T47D (cell line): ENCODE results near the gene ZP3.
"Not testable (repeated sequence)": the region's sequence is repeated elsewhere in the genome, so short reads cannot be mapped to it uniquely, and the experiment has no call there.

Experiments used
- DNase-seq, 2 experiments: peaks; one replicate each; pipeline versions ENCODE4 v3.0.0 to v3.0.0-alpha.2; 2011 to 2012; ENCODE audit warnings: low read depth in 1 of 2, low spot score in 1 of 2
- JUND ChIP-seq: IDR thresholded peaks from 2 replicates; pipeline ENCODE4 v1.6.1; 2012; ENCODE audit warnings: low read depth
- in situ Hi-C: cut with HindIII; loops from 2 replicates; pipeline ENCODE4 v1.10.0; 2016; ENCODE audit warnings: low sequenced_read_pairs, low pct_unique_long_range_greater_than_20kb

The ZP3 gene

DNA sequence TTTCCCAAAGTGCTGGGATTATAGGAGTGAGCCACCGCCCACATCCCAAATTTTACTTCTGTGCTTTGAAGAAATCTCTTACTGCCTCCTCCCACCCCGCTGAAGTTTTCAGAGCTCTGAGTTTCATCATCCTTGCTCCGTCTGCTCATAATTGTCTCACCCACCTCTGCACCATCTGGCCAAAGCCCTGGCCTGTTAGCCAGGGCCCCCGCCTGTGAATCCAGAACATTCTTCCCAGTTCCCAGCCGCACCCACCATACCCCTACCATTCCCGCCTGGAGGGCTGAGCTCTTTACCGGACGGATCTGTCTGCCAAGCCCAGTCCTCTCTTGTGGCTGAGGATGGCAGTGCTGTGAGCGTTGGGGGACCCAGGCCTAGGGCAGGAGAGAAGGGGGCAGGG lies 29.8 kb upstream of the ZP3 start:
- in situ Hi-C loops = no loop called here
- DNase-seq = no peak
- TF ChIP-seq JUND = no peak

DNA sequence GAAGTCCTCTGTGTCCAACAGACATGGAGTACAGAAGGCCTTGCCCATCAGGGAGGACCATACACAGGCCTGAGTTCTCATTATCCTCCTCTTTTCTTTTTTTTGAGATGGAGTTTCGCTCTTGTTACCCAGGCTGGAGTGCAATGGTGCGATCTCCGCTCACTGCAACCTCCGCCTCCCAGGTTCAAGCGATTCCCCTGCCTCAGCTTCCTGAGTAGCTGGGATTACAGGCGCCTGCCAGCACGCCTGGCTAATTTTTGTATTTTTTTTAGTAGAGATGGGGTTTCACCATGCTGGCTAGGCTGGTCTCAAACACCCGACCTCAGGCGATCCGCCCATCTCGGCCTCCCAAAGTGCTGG lies 29.2 kb upstream of the ZP3 start:
- in situ Hi-C loops, DNase-seq: not testable (repeated sequence)

DNA sequence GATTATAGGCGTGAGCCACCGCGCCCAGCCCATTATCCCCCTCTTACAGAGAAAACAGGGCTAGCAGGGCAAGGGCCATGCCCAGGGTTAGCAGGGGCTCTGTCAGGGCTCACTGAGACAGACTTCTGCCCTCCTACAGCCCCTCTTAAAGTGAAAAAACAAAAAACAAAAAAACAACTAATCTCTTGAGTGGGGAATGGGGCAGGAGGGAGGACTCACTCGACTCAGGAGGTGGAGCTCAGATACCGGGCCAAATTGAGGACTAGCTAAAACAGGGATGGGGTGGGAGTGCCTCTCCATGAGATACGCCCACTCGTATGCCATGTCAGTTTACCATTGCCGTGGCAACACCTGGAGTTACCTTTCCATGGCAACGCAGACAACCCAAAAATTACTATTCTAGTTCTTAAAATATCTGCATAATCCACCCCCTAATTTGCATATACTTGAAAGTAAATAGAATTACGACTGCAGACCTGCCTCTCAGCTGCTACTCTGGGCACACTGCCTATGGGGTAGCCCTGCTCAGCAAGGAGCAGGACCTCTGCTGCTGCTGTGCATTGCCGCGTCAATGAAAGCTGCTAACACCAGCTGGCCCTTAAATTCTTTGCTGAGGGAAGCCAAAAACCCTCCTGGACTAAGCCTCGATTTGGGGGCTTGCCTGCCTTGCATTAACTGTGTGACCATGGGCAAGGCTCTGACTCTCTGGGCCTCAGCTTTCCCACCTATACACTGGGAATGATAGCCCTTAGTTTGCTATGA lies 28.6 kb upstream of the ZP3 start:
- in situ Hi-C loops = no loop called here
- peak in 1 of 2 experiments; percentile 52 for DNase-seq
- TF ChIP-seq JUND = no peak

DNA sequence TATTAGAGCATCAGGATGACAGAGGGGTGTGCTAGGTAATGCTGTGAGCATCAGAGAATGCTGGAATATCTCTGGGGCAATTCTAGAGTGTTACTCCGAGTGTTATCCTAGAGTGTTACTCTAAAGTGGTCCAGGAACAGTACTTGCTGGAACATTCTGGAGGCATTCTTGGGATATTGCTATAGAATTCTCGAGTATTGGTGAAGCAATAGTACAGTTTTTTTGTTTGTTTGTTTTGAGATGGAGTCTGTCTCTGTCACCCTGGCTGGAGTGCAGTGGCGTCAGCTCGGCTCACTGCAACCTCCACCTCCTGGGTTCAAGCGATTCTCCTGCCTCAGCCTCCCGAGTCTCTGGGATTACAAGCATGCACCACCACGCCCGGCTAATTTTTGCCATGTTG lies 27.9 kb upstream of the ZP3 start:
- no peak for TF ChIP-seq JUND
- in situ Hi-C loops = no loop called here
- DNase-seq = no peak

DNA sequence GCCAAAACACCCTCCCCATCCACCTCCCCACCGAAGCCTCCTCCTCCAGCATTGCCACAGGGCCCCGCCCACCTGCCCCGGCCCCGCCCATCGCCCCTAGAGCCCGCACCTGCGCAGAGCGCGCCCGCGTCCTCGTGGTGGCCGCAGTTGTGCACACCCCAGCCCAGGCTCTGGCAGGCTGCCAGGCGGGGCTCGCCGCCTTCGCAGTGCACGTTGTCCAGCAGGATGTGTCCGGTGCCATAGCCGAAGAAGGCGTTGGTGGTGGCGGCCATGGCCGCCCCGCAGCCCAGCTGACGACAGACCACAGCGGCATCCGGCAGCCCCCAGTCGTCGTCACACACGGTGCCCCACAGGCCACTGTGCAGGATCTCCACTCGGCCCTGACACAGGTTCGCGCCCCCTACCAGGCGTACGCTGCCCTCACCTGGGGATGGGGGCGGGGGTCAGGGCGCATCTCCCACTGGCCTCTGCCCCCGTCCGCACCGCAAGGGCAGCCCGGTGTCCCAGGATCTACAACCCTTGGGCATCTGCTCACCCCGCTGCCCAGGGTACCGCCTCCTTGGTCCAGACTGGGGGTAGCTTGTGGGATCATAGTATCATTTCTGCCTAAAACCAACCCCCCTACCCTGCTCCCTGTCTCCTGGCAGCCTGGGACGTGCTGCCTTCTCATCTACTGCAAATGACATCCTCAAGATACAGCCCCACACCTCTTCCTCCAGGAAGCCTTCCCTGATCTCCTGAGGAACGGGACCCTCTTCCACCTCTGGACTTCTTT lies 27.2 kb upstream of the ZP3 start:
- no peak for TF ChIP-seq JUND
- in situ Hi-C loops = no loop called here
- DNase-seq = peak; percentile 93

DNA sequence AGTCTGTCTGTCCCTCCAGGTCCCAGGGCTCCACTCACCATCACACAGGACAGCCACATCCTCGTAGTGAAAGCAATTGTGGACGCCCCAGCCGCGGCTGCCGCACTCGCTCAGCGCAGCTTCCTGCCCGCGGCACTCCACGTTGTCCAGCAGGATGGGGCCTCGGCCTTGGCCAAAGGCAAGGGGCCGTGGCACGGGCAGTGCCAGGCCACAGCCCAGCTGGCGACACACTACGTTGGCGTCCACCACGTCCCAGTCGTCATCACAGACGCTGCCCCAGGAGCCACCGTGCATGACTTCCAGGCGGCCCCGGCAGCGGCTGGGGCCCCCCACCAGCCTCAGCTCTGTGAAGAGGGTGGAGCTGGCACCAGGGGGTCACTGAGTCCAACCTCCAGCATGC lies 24.5 kb upstream of the ZP3 start:
- TF ChIP-seq JUND = no peak
- DNase-seq = no peak
- in situ Hi-C loops = no loop called here

DNA sequence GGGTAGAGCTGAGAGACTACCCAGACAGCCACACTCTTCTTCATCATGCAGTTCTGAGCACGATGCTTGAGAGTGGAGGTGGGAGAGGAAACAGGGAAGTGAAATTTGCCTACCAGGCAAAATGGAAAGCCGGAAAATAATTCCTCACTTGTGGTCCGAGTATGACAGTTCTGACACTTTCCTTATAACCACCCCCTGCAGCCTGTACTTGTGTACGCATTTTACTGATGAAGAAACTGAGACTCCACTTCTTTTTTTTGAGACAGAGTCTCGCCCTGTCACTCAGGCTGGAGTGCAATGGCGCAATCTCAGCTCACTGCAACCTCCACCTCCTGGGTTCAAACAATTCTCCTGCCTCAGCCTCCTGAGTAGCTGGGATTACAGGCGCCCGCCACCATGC lies 21.7 kb upstream of the ZP3 start:
- DNase-seq, in situ Hi-C loops: not testable (repeated sequence)

DNA sequence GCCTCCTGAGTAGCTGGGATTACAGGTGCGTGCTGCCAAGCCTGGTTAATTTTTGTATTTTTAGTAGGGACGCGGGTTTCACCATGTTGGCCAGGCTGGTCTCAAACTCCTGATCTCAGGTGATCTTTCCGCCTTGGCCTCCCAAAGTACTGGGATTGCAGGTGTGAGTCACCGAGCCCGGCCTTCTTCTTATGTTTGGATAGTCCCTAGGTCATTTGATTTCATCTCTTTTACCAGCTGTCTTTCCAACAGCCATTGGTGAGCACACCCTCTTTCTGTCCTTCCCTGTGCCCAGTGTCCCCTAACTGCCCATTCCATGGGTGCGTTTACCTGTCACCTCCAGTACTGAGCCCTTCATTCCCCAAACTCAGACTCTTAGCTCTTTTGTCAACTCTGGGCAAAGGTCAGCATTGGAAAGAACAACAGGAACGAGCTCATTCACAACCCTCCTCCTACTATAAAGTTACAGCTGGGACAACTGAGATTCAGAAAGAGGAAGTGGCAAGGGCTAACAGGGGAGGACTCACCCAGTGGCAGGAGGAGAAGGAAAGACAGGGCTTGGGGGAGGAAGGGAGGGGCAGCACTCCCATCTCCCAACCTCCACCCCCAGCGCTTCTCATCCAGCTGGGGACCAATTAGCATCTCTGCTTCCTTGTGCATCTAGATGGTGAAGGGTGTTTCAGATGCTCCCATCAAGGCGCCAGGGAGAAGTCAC lies 20.8 kb upstream of the ZP3 start:
- DNase-seq = no peak
- no peak for TF ChIP-seq JUND
- in situ Hi-C loops = no loop called here

DNA sequence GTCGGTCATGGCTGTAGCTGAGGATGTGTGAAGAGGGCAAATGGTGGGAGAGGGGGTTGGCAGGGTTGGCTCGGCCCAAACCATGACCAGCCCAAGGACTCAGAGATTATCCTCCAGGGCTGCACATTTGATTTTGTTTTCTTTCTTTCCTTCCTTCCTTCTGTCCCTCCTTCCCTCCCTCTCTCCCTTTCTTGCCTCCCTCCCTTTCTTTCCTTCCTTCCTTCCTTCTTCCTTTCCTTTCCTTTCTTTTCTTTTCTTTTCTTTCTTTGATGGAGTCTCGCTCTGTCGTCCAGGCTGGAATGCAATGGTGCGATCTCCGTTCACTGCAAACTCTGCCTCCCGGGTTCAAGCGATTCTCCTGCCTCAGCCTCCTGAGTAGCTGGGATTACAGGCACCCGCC lies 19.0 kb upstream of the ZP3 start:
- no peak for TF ChIP-seq JUND
- in situ Hi-C loops = no loop called here
- no peak for DNase-seq

DNA sequence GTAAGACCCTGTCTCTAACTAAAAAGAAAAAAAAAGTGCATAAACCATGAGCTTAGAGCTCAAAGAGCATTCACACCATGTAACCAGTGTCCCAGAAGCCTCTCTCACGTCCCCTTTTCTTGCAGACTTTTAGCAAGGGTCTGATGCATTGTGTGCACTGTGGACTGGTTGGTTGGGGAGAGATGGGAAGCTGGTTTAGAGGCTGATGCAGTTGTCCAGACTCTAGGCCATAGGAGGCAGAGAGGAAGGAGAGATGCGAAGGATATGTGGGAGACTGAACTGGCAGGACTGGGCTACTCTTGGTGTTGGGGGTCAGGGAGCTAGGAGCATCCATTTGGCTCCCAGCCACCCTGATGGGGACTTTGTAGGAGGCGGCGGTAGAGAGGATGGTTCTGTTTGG lies 17.0 kb upstream of the ZP3 start:
- no peak for TF ChIP-seq JUND
- DNase-seq = no peak
- in situ Hi-C loops = no loop called here

DNA sequence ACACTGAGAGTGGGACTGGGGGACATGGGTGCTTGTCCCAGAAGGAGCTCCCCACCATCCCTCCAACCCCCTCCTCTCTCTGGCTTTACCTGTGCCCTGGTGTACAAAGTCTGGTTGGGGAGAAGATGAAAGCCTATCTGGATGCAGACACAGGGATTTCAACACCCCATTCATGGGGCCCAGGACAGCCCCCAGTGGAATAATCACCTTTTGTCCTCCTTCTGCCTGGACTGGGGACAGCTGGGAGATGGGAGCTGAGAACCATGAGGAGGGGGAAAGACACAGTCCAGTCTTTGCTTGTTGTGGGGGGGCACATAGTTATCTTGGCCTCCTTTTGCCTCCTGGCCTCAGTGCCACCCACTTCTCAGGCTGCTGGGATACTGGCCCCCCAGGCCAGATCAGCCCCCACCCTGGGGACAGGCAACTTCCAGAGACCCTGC lies 16.6 kb upstream of the ZP3 start:
- no peak for TF ChIP-seq JUND
- in situ Hi-C loops = no loop called here
- DNase-seq = no peak

DNA sequence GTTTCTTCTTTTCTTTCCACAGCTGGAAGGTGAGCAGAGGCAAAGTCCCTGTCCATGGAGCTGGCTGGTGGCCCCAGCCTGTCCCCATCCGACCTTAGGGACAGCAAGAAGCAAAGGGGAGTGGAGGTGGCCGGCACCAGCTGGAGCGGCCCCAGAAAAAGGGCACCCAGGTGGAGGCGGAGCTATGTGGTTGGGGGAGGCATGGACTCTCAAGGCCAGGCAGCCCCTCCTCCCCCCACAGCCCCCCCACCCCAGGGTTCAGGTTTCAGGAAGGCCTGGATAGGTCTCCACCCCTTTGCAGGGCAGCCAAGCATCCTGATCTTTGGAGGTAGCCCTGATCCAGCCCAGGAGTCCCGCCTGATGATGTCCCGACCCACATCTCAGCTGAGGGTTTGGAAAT lies 15.2 kb upstream of the ZP3 start, which contains the start of gene SSC4D:
SSC4D (minus strand) TSS at position 161 of the 400 bp plus-strand sequence. CDS start 5,258 bp downstream, outside the sequence.
- no peak for TF ChIP-seq JUND
- in situ Hi-C loops = no loop called here
- DNase-seq = peak in 1 of 2 experiments; percentile 60

DNA sequence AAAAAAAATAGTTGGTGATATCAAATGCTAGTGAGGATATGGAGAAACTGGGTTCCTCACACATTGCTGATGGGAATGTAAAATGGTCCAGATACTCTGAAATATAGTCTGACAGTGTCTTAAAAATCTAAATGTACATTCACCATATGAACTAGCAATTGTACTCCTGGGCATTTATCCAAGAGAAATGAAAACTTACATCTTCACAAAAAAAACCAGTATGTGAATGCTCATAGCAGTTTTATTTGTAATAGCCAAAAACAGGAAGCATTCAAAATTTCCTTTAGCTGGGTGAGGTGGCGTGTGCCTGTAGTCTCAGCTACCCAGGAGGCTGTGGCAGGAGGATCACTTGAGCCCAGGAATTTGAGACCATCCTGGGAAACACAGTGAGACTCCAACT lies 13.1 kb upstream of the ZP3 start:
- no peak for DNase-seq
- in situ Hi-C loops = no loop called here

More for the DNA sequence above, 13.1 kb upstream of the ZP3 start:
- no peak for TF ChIP-seq JUND
